ENCODE data around the gene KIRREL3.

- no peak for TF ChIP-seq POLR2AphosphoS5 (IDR thresholded peaks at IDR 0.05; ENCODE audit: borderline replicate concordance, low read depth, low read length)
- no peak for TF ChIP-seq EZH2 (IDR thresholded peaks at IDR 0.05)
- no peak for TF ChIP-seq FOXP2 (optimal IDR thresholded peaks at IDR 0.05; ENCODE audit: control extremely low read depth, extremely low read length, insufficient read depth)
Measured at GRCh38 chr11:126639692-126640091, 360.9 kb downstream of the KIRREL3 start.

Measured in SK-N-MC (cell line).